ENCODE results near the gene FOXP1.
A peak's percentile ranks its signal among the peaks of the same experiment; 100 is the strongest.

Gene FOXP1

GRCh38 chr3:71110385-71111222 is 472.9 kb downstream of the FOXP1 start:
- ATAC-seq, result no peak

- no peak for ATAC-seq
Observed at GRCh38 chr3:71109977-71110285, 473.6 kb downstream of the FOXP1 start.

- peak; percentile 27 to 40 for ATAC-seq
Observed at GRCh38 chr3:71109241-71109976, 474.1 kb downstream of the FOXP1 start.

- ATAC-seq, result no peak
Observed at GRCh38 chr3:71107926-71108325, 475.6 kb downstream of the FOXP1 start.

DNA sequence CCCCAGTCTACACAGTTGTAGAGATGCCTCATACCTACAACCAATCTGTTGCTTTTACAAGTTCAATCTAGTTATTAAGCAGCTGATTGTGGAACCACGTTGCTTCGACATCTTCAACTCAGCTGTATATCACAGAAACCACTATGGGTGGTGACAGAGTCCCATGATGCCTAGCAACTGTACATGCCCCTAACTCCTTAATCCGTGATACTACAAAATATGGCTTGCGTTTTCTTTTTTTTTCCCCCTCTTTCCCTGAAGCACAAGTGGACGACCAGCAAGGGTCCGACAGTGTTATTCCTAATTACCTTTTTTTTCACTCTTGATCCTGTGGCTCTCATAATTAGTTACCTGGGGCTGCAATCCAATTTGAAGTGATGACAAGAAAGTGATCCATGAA is 478.6 kb downstream of the FOXP1 start:
- no peak for ATAC-seq

- ATAC-seq, result no peak
Observed at GRCh38 chr3:71104556-71104955, 479.0 kb downstream of the FOXP1 start.

GRCh38 chr3:71104121-71104541 is 479.4 kb downstream of the FOXP1 start:
- peak; percentile 7 to 25 for ATAC-seq

DNA sequence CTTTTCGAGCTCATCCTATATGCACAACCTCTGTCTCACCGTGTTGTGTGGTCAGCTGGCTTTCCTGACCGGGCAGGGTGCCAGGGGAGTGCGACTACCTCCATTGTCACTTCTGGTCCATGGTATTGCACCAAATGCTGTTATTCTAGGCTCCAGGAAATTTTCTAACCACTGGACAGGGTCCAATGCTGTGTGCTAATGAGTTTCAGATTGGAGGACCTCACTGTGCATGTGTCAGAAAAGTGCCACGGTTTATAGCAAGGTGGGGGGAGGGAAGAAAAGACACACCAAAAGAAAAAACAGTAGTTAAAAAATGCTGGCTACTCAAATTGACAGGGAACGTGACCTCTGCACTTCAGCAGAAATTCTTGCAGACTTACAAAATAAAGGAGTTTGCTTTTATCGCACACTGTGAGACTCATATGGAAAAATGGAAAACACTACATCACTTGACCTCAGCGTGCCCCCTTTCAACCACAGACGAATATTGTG is 480.1 kb downstream of the FOXP1 start:
- no peak for ATAC-seq

DNA sequence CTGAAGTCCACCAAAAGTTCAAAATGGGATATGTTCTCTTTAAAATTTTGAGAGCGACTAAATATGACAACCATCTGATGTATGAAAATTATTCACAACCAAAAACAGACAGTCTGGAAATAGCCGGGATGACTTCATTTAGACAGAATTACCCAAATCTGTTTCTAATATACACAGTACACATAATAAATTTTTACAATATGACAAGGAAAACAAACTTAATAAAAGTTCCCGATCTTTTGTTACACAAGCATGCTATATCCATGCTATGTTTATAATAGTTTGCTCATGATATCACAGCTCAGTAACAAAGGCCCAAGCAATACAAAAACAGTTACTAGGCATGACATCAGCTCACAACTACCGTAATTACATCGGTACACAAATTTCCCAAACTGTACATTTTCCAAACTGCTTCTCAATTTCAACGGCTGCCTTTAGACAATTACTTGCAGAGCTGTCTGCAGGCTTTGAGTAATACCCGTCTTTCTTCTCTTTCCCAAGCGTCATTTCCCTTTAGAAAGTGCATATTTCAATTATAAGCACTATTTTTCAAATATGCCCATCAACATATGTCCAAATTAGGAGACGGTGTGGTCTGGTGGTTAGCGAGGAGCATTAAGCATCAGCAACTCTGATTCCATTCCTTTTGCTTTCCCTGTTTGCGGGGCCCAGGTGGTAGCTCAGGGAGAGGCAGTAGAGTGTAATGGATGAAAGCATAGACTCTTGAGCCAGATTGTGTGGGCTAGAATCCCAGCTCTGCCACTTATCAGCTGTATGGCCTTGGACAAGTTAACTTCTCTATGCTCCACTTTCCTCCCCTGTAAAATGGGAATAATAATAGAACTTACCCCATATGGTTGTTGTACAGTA is 481.2 kb downstream of the FOXP1 start:
- peak in 1 of 2 donors; percentile 14 for ATAC-seq

DNA sequence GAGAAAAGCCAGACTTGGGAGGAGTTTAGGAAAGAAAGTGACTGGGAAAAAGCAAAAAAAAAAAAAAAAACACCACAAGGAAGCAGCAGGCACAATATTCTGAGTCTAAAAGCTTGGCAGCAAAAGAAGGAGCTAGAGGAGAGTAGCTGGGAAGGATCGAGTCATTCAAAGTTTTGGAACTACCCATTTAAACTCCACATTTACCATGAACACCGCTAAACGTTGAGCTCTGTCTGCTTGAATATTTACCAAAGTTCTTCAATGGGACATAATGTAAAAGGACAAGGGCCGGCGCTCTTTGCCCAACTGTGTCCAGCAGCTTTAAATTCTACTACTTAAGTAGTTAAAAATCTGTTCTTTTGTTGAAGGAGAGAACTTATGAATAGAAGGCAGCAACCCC is 481.9 kb downstream of the FOXP1 start:
- ATAC-seq, result no peak

GRCh38 chr3:71101014-71101413 is 482.5 kb downstream of the FOXP1 start:
- peak in 1 of 2 donors; percentile 24 for ATAC-seq

DNA sequence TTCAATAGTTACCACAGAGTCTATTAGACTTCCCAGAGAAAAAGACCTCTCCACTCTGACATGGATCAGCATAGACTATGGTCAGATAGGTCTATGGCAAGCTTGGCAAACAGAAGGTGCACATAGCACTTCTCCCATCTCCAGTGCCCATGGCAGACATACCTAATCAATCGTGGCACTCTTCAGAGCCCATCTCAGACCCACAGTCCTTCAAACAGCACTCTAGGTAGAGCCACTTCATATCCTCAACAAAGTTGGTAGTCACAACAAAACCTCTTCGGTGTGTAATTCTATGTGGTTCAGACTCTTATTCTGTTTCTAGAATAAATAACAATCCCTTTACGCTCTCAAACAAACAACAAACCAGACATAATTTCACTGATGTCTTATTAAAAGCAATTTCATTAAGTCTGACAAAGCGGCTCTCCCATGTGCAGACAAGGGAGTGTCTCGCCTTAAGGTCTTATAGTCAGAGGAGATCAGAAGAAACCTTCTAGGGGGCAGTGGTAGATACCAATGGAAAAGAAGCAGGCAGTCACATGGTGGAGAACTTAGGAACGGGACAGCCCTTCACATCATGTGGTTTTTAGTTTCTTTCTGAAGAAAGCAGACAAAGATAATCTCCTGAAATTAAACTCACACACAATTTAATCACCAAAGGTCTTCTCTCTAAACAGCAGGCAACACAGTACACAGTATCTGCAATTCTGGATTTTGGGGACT is 483.4 kb downstream of the FOXP1 start:
- peak; percentile 47 to 50 for ATAC-seq

GRCh38 chr3:71097557-71097956 is 486.0 kb downstream of the FOXP1 start:
- ATAC-seq, result no peak

- ATAC-seq, result no peak
Observed at GRCh38 chr3:71095511-71096291, 487.8 kb downstream of the FOXP1 start.

- no peak for ATAC-seq
Observed at GRCh38 chr3:71094658-71095209, 488.8 kb downstream of the FOXP1 start.

DNA sequence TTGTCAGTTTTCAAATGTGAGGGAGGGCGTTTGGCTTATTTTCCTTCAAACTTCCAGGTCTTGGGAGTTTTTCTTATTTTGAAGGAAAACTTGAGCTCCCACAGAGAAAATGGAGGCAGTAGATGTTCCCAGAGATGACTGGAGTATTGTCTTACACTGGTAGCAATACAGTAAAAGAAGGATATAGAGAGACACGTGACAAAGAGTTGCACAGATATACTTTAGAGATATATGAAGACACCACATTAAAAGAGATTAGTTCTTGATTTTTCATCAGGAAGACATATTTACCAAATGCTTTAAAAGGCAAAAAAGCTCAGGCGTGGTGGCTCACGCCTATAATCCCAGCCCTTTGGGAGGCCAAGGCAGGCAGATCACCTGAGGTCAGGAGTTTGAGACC is 490.9 kb downstream of the FOXP1 start:
- no peak for ATAC-seq

DNA sequence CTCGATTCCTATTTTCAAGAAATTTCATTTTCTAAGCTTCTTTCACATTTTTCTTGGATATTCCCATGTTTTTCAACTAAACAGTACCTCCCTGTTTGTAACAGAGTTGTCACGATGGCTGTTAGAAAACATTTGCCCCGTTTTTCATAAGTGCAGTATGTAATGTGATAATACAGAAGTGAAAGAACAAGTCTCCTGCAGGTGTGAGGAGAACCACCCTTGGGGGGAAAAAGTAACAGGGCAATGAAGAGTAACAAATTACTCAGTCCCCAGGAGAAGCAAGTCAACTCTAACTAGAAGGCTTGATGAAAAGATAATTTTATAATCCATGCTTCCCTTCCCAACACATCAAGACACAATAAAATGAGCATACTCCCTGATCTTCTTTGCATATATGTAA is 493.3 kb downstream of the FOXP1 start:
- ATAC-seq, result no peak

DNA sequence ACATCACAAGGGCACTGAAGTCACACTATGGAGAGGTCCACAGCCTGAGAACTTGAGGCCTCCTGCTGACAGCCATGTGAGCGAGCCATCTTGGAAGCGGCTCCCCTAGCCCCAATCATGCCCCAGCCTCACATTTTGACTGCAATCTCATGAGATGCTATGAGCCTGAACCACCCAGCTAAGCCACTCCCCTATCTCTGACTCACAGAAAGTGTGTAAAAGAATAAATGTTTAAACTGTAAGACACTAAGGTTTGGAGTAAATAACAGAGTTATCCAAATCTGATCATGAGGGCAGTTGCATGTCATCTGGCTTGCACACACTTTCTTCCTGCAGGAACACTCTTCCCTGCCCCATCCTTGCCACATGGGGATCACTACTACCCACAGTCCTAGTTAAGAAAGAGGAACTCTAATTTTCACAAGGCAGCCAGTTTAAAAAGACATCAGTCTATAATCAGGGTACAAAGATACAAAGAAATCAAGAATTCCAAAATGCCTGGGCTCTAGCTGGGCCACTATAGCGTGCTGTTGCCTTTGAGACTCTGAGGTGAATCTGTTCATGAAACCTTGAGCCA is 494.2 kb downstream of the FOXP1 start:
- no peak for ATAC-seq

DNA sequence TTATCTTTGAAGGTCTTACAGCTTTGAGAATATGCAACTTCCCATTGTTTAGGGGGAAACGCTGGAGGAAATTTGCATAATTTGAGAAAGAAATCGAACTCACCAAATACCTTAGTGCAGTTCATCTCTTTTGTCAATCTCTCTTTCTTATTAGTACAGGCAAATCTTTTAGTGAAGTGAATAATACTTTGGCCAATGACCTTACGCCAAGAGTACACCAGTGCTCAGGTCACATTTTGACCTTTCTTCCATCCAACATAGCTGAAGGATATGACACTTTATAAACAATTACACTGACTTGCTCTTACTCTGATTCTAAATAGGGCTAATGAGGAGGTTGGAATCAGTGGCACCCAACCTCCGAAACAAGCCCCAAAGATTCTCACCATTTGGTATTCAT is 494.8 kb downstream of the FOXP1 start:
- ATAC-seq, result no peak

DNA sequence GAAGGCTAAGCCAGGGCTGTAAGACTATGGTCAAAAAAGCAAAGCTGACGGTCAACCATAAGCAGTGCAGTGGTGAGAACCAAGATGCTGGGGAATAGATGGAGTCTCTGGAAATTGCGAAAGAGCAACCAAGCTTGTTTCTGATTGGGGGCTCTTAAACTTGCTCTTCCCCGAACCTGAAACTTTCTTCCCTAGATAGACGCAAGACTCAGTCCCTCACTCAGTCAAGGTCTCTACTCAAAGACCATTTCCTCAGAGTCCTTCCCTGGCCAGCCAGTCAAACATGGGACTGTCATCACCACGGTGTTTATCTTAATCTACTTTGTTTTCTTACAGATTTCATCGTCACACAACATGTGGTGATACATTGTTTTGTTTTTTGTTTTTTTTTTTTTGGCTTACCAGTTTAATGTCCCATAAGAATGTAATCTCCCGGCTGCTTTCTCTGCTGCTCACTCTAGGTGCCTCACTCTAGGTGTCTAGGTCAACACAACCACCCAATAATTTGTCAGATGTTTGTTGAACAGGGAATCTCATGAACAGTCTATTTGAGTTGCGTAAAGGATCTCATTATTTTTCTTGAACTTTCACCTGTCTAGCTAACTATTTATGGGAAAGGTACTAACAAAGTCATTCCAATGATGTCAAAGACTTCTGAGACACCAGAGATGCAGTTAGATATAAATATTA is 495.4 kb downstream of the FOXP1 start:
- ATAC-seq, result no peak

Data from activated CD4-positive, CD25-positive, alpha-beta regulatory T cell treated with anti-CD3 and anti-CD28 coated beads, Interleukin-2, amount 50 U/mL, for 24 hours (primary cell).